ENCODE results near the gene APMAP.
"Not testable (repeated sequence)": the region's sequence is repeated elsewhere in the genome, so short reads cannot be mapped to it uniquely, and the experiment has no call there.

APMAP gene

DNA sequence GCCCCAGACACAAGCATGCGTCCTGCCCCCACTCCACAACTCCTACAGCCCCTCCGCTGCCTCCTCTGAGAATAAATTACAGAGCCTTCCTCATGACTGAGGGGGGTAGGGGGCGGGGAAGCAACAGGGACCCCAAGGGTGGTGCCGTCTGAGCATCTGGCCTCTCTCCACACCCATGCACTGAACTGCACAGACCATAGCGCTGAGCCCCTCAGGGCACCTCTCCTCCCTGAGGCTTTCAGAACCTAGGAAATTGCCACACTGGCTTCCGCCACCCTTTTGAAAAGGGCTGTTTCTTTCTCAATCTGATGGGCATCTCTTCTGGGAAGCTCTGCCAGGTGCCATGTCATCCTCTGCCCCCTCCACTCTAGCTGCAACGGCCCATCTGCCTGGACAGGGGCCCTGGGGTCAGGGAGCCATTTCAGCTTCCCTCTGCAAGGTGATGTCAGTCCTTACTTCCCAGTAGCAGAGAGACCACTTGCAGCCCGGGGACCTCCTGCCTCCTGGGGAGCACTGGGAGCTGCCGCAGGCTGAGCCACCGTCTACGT is 40.9 kb downstream of the APMAP start:
- DNase-seq (ENCODE audit: low spot score), result no peak

DNA sequence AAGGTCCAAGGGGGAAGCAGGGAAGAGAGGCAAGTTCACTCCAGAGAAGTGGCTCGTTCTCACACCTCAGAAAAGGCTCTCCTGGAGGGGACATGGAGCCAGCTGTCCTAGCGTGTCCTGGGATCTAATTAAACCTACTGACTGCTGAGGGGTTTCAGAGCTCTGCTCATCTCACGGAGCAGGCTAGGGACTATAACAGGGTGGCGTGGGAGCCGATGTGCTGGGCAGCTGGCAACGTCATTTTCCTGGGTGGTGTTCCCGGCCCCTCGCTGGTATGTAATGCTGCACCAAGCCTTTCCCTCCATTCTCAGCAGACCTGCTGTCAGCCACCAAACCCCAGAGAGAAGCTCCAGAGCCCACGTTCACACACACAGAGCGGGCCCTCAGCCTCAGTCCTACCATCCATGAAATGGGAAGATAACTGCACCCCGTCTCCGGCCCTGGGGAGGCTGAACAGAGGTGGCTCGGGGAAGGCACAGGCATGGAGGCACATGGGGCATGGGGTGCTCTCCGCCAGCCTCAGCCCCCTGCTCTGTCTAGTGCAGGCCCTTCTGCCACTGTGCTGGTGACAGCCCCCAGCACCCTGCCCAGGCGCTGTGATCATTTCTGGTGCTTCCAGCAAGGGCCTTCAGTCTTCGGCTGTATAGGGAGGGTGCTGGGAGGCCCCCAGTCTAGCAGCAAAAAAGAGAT is 41.6 kb downstream of the APMAP start:
- DNase-seq (ENCODE audit: low spot score), result no peak

- no peak for DNase-seq (ENCODE audit: low spot score)
Measured at GRCh38 chr20:24950128-24950835, 42.3 kb downstream of the APMAP start.

GRCh38 chr20:24949756-24950127 is 42.8 kb downstream of the APMAP start:
- no peak for DNase-seq (ENCODE audit: low spot score)

GRCh38 chr20:24948939-24949679 is 43.4 kb downstream of the APMAP start, which contains the start of gene CST7:
Gene CST7 (plus strand): TSS chr20:24949269. CDS start chr20:24949506, 237 bp downstream.
- DNase-seq (ENCODE audit: low spot score), result no peak

DNA sequence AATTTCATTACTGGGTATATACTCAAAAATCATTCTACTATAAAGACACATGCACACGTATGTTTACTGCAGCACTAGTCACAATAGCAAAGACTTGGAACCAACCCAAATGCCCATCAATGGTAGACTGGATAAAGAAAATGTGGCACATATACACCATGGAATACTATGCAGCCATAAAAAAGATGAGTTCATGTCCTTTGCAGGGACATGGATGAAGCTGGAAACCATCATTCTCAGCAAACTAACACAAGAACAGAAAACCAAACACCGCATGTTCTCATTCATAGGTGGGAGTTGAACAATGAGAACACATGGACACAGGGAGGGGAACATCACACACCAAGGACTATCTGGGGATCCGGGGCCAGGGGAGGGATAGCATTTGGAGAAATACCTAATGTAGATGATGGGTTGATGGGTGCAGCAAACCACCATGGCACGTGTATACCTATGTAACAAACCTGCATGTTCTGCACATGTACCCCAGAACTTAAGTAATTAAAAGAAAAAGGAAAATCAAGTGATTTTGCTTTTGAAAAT is 44.1 kb downstream of the APMAP start:
- not testable (repeated sequence) for DNase-seq (ENCODE audit: low spot score)

DNA sequence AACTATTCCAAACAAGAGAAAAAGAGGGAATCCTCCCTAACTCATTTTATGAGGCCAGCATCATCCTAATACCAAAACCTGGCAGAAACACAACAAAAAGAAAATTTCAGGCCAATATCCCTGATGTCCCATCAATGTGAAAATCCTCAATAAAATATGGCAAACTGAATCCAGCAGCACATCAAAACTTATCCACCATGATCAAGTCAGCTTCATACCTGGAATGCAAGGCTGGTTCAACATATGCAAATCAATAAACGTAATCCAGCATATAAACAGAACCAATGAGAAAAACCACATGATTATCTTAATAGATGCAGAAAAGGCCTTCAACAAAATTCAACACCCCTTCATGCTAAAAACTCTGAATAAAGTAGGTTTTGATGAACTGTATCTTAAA is 46.2 kb downstream of the APMAP start:
- DNase-seq (ENCODE audit: low spot score), result not testable (repeated sequence)

GRCh38 chr20:24943731-24944130 is 48.8 kb downstream of the APMAP start:
- no peak for DNase-seq (ENCODE audit: low spot score)

DNA sequence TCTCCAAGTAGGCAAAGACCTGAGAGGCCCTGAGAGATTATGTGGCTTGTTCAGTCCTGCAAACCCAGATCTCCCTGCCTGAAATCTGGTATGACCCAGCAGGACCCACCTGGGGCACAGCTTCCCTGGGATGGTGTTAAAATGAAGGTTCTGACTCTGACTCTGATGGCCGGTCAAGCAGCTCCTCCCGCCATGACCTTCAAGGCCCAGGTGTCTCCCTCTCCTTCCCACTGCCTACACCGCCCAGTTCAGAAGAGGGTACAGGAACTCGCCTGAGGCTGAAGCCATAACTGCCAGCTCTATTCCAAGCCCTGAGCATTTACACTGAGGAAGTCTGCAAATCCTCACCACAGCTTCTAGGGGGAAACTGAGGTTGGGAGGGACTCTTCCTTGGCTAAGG is 49.4 kb downstream of the APMAP start:
- no peak for DNase-seq (ENCODE audit: low spot score)

GRCh38 chr20:24942679-24943078 is 49.9 kb downstream of the APMAP start:
- DNase-seq (ENCODE audit: low spot score), result no peak

- no peak for DNase-seq (ENCODE audit: low spot score)
Measured at GRCh38 chr20:24939036-24939435, 53.5 kb downstream of the APMAP start.

DNA sequence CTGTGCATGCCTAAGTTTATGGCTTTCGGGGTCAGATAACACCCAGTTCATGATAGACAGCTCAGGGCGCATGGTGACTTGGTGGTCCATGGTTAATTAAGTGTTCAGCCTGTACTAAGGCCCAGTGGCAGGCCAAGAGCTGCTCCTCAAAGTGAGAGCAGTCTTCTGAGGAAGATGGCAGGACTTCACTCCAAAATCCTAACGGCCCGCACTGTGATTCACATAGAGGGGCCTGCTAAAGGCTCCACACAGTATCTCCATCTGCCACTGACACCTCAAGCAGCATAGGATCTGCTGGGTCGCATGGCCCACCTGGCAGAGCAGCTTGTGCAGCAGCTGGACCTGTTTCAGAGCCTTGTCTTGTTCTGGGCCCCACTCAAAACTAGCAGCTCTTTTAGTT is 54.1 kb downstream of the APMAP start:
- DNase-seq (ENCODE audit: low spot score), result no peak

DNA sequence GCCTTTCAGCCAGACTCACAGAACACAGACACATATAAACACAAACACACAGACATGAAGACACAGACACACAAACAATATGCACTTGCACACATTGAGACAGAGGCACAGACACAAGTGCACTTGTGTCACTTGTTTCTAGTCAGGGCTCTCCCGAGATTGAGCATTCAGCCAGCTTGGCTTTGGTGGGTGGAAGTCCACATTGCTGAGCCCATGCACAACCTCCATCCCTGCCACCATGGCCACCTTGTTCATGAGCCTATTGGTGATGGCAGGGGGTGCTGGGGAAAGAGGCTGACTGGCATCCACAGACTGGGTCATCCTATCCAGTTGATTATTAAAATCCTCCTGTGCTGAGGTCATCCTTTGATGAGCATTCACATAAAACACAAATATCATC is 55.0 kb downstream of the APMAP start:
- DNase-seq (ENCODE audit: low spot score), result no peak

- DNase-seq (ENCODE audit: low spot score), result no peak
Measured at GRCh38 chr20:24936526-24937407, 55.8 kb downstream of the APMAP start.

- DNase-seq (ENCODE audit: low spot score), result no peak
Measured at GRCh38 chr20:24935766-24936525, 56.6 kb downstream of the APMAP start.

- DNase-seq (ENCODE audit: low spot score), result no peak
Measured at GRCh38 chr20:24935140-24935539, 57.4 kb downstream of the APMAP start.

DNA sequence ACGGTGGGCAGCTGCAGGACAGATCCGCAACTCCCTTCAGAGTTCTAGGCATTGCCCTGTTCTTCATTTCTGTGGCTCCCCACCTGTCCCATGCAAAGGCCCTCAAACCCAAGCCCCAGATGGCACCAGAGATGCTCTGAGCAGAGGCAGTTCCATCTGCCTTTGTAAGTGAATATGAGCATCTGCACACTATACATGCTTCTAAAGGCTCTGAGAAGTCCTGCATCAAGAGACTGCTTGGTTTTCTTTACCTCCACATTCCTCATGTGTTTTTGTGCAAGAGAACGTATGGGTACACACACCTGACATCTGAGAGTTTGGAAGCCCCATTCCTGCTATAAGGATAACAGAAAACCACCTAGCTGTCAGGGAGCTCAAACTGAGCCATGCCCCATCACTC is 57.8 kb downstream of the APMAP start:
- DNase-seq (ENCODE audit: low spot score), result no peak

DNA sequence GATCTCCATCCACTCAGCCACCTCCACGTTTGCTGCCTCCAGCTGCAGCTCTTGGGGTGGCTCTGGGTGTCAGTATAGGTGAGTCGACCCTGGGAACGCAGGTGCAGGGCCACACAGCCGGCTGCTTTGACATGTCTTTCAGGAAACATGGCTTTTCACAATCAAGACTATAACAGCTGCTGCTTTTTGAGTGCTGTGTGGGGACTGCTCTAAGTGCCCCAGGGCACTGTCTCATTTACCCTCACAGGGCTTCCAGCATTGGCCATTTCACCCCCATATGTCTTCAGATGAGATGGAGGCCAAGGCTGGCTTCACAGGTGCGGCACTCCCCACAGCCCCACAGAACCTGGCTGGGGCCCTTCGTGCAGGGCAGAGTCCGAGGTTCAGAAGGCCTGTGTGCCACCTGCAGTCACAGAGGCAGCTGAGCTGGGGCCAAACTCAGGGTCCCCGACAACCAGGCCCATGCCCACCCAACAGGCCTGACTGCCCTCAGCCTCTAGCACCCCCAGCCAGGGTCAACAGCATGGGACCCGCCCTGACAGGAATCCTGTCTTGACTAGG is 58.4 kb downstream of the APMAP start:
- no peak for DNase-seq (ENCODE audit: low spot score)

GRCh38 chr20:24933266-24933908 is 59.2 kb downstream of the APMAP start:
- no peak for DNase-seq (ENCODE audit: low spot score)

DNA sequence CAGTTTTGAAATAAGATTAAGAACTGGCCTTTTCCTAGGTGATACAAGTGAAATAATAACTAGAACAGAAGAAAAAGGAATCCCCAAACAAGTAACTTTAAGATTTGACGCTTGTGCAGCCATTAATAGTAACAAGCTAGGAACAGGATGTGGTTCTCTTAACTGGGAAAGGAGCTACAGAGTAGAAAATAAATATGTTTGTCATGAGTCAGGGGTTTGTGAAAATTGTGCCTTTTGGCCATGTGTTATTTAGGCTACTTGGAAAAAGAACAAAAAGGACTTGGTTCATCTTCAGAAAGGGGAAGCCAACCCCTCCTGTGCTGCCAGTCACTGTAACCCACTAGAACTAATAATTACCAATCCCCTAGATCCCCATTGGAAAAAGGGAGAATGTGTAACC is 60.7 kb downstream of the APMAP start:
- DNase-seq (ENCODE audit: low spot score), result not testable (repeated sequence)
